ENCODE results near the gene TOPBP1.

DNA sequence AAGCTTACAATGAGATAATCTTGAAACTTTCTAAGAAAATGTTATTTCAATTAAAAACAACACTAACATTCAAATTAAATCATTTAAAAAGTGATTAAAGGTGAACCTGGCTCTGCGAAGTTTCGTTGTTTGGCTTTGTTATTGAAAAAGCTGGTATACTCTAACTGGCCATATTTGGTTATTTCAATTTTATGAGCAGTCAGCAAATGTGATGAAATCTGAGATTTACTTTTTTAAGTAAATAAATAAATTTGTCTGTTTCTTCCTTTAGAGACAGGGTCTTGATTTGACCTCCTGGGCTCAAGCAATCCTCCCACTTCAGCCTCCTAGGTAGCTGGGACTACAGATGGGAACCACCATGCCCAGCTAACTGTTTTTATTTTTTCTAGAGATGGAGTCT, 50.2 kb downstream of the TOPBP1 start:
- TF ChIP-seq, protein P1, sequence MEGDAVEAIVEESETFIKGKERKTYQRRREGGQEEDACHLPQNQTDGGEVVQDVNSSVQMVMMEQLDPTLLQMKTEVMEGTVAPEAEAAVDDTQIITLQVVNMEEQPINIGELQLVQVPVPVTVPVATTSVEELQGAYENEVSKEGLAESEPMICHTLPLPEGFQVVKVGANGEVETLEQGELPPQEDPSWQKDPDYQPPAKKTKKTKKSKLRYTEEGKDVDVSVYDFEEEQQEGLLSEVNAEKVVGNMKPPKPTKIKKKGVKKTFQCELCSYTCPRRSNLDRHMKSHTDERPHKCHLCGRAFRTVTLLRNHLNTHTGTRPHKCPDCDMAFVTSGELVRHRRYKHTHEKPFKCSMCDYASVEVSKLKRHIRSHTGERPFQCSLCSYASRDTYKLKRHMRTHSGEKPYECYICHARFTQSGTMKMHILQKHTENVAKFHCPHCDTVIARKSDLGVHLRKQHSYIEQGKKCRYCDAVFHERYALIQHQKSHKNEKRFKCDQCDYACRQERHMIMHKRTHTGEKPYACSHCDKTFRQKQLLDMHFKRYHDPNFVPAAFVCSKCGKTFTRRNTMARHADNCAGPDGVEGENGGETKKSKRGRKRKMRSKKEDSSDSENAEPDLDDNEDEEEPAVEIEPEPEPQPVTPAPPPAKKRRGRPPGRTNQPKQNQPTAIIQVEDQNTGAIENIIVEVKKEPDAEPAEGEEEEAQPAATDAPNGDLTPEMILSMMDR (IDR thresholded peaks at IDR 0.05; ENCODE audit: borderline replicate concordance, extremely low read depth, low read length, poor library complexity, severe bottlenecking): no peak
- no peak for TF ChIP-seq EZH2 (IDR thresholded peaks at IDR 0.05; ENCODE audit: borderline replicate concordance, low read depth, low read length, severe bottlenecking)

Data from DND-41 (cell line).